PC-3 (cell line): ENCODE results near the gene KLF14. TPM values are rescaled to one million over a fixed set of nuclear protein-coding genes. Genes with fewer than 3 reads are reported as not detected.

Source experiments
- ATAC-seq: fragments of 200-7000 bp; cut with Tn5 transposase; 2 replicates; pipeline ENCODE4 v1.9.1; 2020; ENCODE audit warnings: mild to moderate bottlenecking, moderate library complexity
- BruUV-seq: library from RNA; stranded (reverse); fragments of 400-500 nt; replicated peaks from 2 replicates; lab custom pipeline; 2021; lab: Mats Ljungman, UMichigan
- CTCF ChIA-PET: fragments of 300-600 bp; sonication (Branson Sonifier 250); formaldehyde crosslinking; loops from one replicate; lab custom pipeline; 2022; ENCODE audit warnings: antibody characterized with exemption; lab: Charles Lee
- POLR2A ChIA-PET: fragments of 300-600 bp; sonication (Branson Sonifier 250); formaldehyde crosslinking; loops from one replicate; lab custom pipeline; 2022; ENCODE audit warnings: antibody characterized with exemption; ENCODE audit not compliant: unreplicated experiment; lab: Charles Lee
- DNase-seq: peaks from one replicate; pipeline ENCODE4 v3.0.0-alpha.2; 2015
- H2AFZ ChIP-seq: fragments of 300-600 bp; sonication (generic); 2 replicates; pipeline ENCODE4 v1.6.0; 2016; ENCODE audit warnings: antibody characterized with exemption, low read length
- H3F3A ChIP-seq: fragments of 300-600 bp; sonication (generic); one replicate; pipeline ENCODE4 v1.6.0; 2017; ENCODE audit warnings: antibody characterized with exemption, low read length, control low read depth, mild to moderate bottlenecking; ENCODE audit not compliant: unreplicated experiment
- H3K27ac ChIP-seq: fragments of 300-600 bp; sonication (generic); 2 replicates; pipeline ENCODE4 v1.5.1; 2016; ENCODE audit warnings: mild to moderate bottlenecking, low read length
- H3K27me3 ChIP-seq: fragments of 300-600 bp; sonication (generic); 2 replicates; pipeline ENCODE4 v1.6.1; 2016; ENCODE audit warnings: low read length, mixed read lengths
- H3K36me3 ChIP-seq: fragments of 300-600 bp; sonication (generic); 2 replicates; pipeline ENCODE4 v1.6.1; 2016; ENCODE audit warnings: low read depth, mixed run types, low read length, mixed read lengths
- H3K4me1 ChIP-seq: fragments of 300-600 bp; sonication (generic); 2 replicates; pipeline ENCODE4 v1.5.1; 2016; ENCODE audit warnings: low read length; ENCODE audit not compliant: insufficient read depth
- H3K4me2 ChIP-seq: fragments of 300-600 bp; sonication (generic); 2 replicates; pipeline ENCODE4 v1.6.0; 2016; ENCODE audit warnings: low read length
- H3K4me3 ChIP-seq: fragments of 300-600 bp; sonication (generic); 2 replicates; pipeline ENCODE4 v1.5.1; 2016; ENCODE audit warnings: mild to moderate bottlenecking, low read length, mixed read lengths
- H3K79me2 ChIP-seq: fragments of 300-600 bp; sonication (generic); 2 replicates; pipeline ENCODE4 v1.6.1; 2017; ENCODE audit warnings: low read length, mixed read lengths
- H3K9ac ChIP-seq: fragments of 300-600 bp; sonication (generic); 2 replicates; pipeline ENCODE4 v1.6.0; 2016; ENCODE audit warnings: mild to moderate bottlenecking, low read length
- H3K9me2 ChIP-seq: fragments of 300-600 bp; sonication (generic); replicated peaks from 2 replicates; pipeline ENCODE4 v1.6.1; 2016; ENCODE audit warnings: mixed run types, low read length, mixed read lengths
- H3K9me3 ChIP-seq: fragments of 300-600 bp; sonication (generic); 2 replicates; pipeline ENCODE4 v1.6.1; 2016; ENCODE audit warnings: low read length, mixed read lengths
- H4K20me1 ChIP-seq: fragments of 300-600 bp; sonication (generic); 2 replicates; pipeline ENCODE4 v1.6.1; 2016; ENCODE audit warnings: low read length, mixed read lengths
- CTCF ChIP-seq: fragments of 300-600 bp; sonication (generic); conservative IDR thresholded peaks from 2 replicates; pipeline ENCODE4 v1.5.1; 2017; ENCODE audit warnings: antibody characterized with exemption, low read depth, mild to moderate bottlenecking, low read length
- EZH2 ChIP-seq: fragments of 300-600 bp; sonication (generic); IDR thresholded peaks from one replicate; pipeline ENCODE4 v1.6.1; 2017; ENCODE audit warnings: antibody characterized with exemption, mild to moderate bottlenecking, low read length; ENCODE audit not compliant: unreplicated experiment
- EZH2phosphoT487 ChIP-seq: fragments of 300-600 bp; sonication (generic); IDR thresholded peaks from 2 replicates; pipeline ENCODE4 v1.6.1; 2018; ENCODE audit warnings: mild to moderate bottlenecking, antibody characterized with exemption, low read length, borderline replicate concordance
- intact Hi-C: fragments of 100-400 bp; cut with micrococcal nuclease; formaldehyde crosslinking; loops from 2 replicates; pipeline ENCODE4 v1.9.0; 2023
- total RNA-seq: library from RNA; depleted of rRNA; stranded (reverse); fragments of >200 nt; gene quantifications from 2 replicates; pipeline ENCODE4 v1.2.3, GENCODE V29; 2014

Gene KLF14
- total RNA-seq, 1 experiment from 2014 or later: not detected

GRCh38 chr7:130732980-130733930 is 752 bp downstream of the KLF14 start:
- no peaks in the 10 kb centered on the region for H3K79me2 ChIP-seq
- intact Hi-C loops: no loop called here
- H3K9me2 ChIP-seq: no peaks in the 10 kb centered on the region
- H2AFZ ChIP-seq: no peak overlapping the region
- no peak overlapping the region for H3K9ac ChIP-seq
- POLR2A ChIA-PET: no interaction called here
- H3K4me3 ChIP-seq: no peak overlapping the region
- H4K20me1 ChIP-seq: no peaks in the 10 kb centered on the region
- DNase-seq (no peak), ATAC-seq (no peak)
- CTCF ChIA-PET: no interaction called here
- no TSS peak for BruUV-seq
- H3K36me3 ChIP-seq: no peaks in the 10 kb centered on the region
- peaks cover 37% of the 10 kb centered on the region for H3K27me3 ChIP-seq
- H3K4me2 ChIP-seq: no peak overlapping the region
- no peak overlapping the region for H3K27ac ChIP-seq
- H3F3A ChIP-seq: no peaks in the 10 kb centered on the region
- TF ChIP-seq EZH2 (no peak), EZH2phosphoT487 (no peak), CTCF (no peak)
- no peaks in the 10 kb centered on the region for H3K4me1 ChIP-seq
- no peaks in the 10 kb centered on the region for H3K9me3 ChIP-seq

GRCh38 chr7:130723784-130724183 is 10.2 kb downstream of the KLF14 start:
- H2AFZ ChIP-seq: no peak overlapping the region
- no peaks in the 10 kb centered on the region for H3K36me3 ChIP-seq
- H3K9me2 ChIP-seq: no peaks in the 10 kb centered on the region
- no TSS peak for BruUV-seq
- no peaks in the 10 kb centered on the region for H3K79me2 ChIP-seq
- H3K9me3 ChIP-seq: no peaks in the 10 kb centered on the region
- no peak overlapping the region for H3K27ac ChIP-seq
- TF ChIP-seq CTCF: no peak
- no peak for TF ChIP-seq EZH2
- no peak for TF ChIP-seq EZH2phosphoT487
- ChIA-PET POLR2A (no interaction called here), CTCF (interaction anchor here (0.9 kb wide), 1 partner anchor 481 kb away, joined by 3 read pairs; no protein-coding TSS in a partner anchor)
- H3K4me3 ChIP-seq: no peak overlapping the region
- no peaks in the 10 kb centered on the region for H4K20me1 ChIP-seq
- DNase-seq: no peak
- intact Hi-C loops: loop anchor here (10.0 kb wide), 1 partner anchor 479 kb away; no protein-coding TSS in a partner anchor
- H3K4me2 ChIP-seq: no peak overlapping the region
- H3F3A ChIP-seq: no peaks in the 10 kb centered on the region
- H3K4me1 ChIP-seq: no peaks in the 10 kb centered on the region
- peaks cover 17% of the 10 kb centered on the region for H3K27me3 ChIP-seq
- ATAC-seq: no peak
- H3K9ac ChIP-seq: no peak overlapping the region
